Osteocyte (in vitro differentiated cells): Measurements from ENCODE around the gene WNT2B. TPM values are rescaled to one million over a fixed set of nuclear protein-coding genes. Genes with fewer than 3 reads are reported as not detected.

ENCODE experiments used
- DNase-seq: peaks from one replicate; pipeline ENCODE4 v3.0.0; 2021; ENCODE audit warnings: mixed read lengths; ENCODE audit not compliant: unreplicated experiment; ENCODE audit errors: extremely low spot score
- H3K27ac Mint-ChIP-seq: one replicate; pipeline ENCODE4 v1.8.0; 2021; ENCODE audit warnings: mild to moderate bottlenecking, mixed read lengths; ENCODE audit not compliant: unreplicated experiment
- H3K27me3 Mint-ChIP-seq: one replicate; pipeline ENCODE4 v1.8.0; 2021; ENCODE audit warnings: mixed read lengths; ENCODE audit not compliant: unreplicated experiment
- H3K36me3 Mint-ChIP-seq: one replicate; pipeline ENCODE4 v1.8.0; 2021; ENCODE audit warnings: mixed read lengths; ENCODE audit not compliant: unreplicated experiment
- H3K4me1 Mint-ChIP-seq: one replicate; pipeline ENCODE4 v1.8.0; 2021; ENCODE audit warnings: mixed read lengths; ENCODE audit not compliant: unreplicated experiment
- H3K4me3 Mint-ChIP-seq: one replicate; pipeline ENCODE4 v1.8.0; 2021; ENCODE audit warnings: mild to moderate bottlenecking, moderate library complexity, mixed read lengths; ENCODE audit not compliant: unreplicated experiment
- H3K9me3 Mint-ChIP-seq: one replicate; pipeline ENCODE4 v1.8.0; 2021; ENCODE audit warnings: mixed read lengths; ENCODE audit not compliant: unreplicated experiment
- CTCF ChIP-seq: fragments of 200-600 bp; sonication (generic); IDR thresholded peaks from 2 replicates; pipeline ENCODE4 v1.5.0; 2021; ENCODE audit warnings: antibody characterized with exemption, mild to moderate bottlenecking, moderate library complexity
- long read RNA-seq: library from polyadenylated mRNA; unstranded; transcript quantifications from one replicate; pipeline ENCODE4 v2.0.0, GENCODE V29; 2021
- total RNA-seq: library from RNA; stranded (reverse); gene quantifications from 2 replicates; pipeline ENCODE4 v1.2.1, GENCODE V29; 2021

WNT2B gene
- 2.3 TPM in 2 replicates for total RNA-seq
- long read RNA-seq, partial matches to known transcripts, result 0 of 3 reads
- long read RNA-seq, other reads (novel, unspliced or antisense), result 3 of 3 reads

- Mint-ChIP-seq H3K27ac (no peak within 1 kb of the TSS), H3K27me3 (peaks cover 8% of the 10 kb centered on the region), H3K4me1 (peaks cover 21% of the 10 kb centered on the region), H3K36me3 (no peaks in the 10 kb centered on the region), H3K4me3 (peak within 1 kb of the TSS; percentile 73), H3K9me3 (no peaks in the 10 kb centered on the region)
- TF ChIP-seq CTCF, result peak; percentile 9
- no peak for DNase-seq
These were observed at the start of gene WNT2B for GRCh38 chr1:112508278-112509004. Gene WNT2B, plus strand, starts transcription at chr1:112508965. Its CDS starts 298 bp downstream, at chr1:112509263.

GRCh38 chr1:112460615-112461014, 48.1 kb upstream of the WNT2B start:
- no peak for TF ChIP-seq CTCF
- H3K27ac Mint-ChIP-seq, result no peak overlapping the region
- peaks cover 28% of the 10 kb centered on the region for H3K36me3 Mint-ChIP-seq
- peaks cover 15% of the 10 kb centered on the region for H3K4me1 Mint-ChIP-seq
- no peak overlapping the region for H3K4me3 Mint-ChIP-seq
- no peaks in the 10 kb centered on the region for H3K9me3 Mint-ChIP-seq
- no peaks in the 10 kb centered on the region for H3K27me3 Mint-ChIP-seq
- DNase-seq, result no peak

GRCh38 chr1:112461200-112461871, 47.4 kb upstream of the WNT2B start:
- Mint-ChIP-seq H3K4me1 (peaks cover 21% of the 10 kb centered on the region), H3K36me3 (peaks cover 21% of the 10 kb centered on the region), H3K4me3 (no peak overlapping the region), H3K9me3 (no peaks in the 10 kb centered on the region), H3K27me3 (no peaks in the 10 kb centered on the region), H3K27ac (no peak overlapping the region)
- no peak for DNase-seq
- no peak for TF ChIP-seq CTCF

GRCh38 chr1:112462953-112463279, 45.8 kb upstream of the WNT2B start:
- TF ChIP-seq CTCF, result no peak
- Mint-ChIP-seq H3K27ac (no peak overlapping the region), H3K9me3 (no peaks in the 10 kb centered on the region), H3K27me3 (no peaks in the 10 kb centered on the region), H3K4me3 (no peak overlapping the region), H3K36me3 (peaks cover 7% of the 10 kb centered on the region), H3K4me1 (peaks cover 15% of the 10 kb centered on the region)
- no peak for DNase-seq

GRCh38 chr1:112464501-112464900, 44.3 kb upstream of the WNT2B start:
- no peaks in the 10 kb centered on the region for H3K9me3 Mint-ChIP-seq
- peaks cover 15% of the 10 kb centered on the region for H3K4me1 Mint-ChIP-seq
- no peak overlapping the region for H3K27ac Mint-ChIP-seq
- no peak for TF ChIP-seq CTCF
- H3K27me3 Mint-ChIP-seq, result no peaks in the 10 kb centered on the region
- H3K36me3 Mint-ChIP-seq, result peaks cover 2% of the 10 kb centered on the region
- DNase-seq, result no peak
- H3K4me3 Mint-ChIP-seq, result no peak overlapping the region
